ENCODE measurements around the gene GLS.

DNA sequence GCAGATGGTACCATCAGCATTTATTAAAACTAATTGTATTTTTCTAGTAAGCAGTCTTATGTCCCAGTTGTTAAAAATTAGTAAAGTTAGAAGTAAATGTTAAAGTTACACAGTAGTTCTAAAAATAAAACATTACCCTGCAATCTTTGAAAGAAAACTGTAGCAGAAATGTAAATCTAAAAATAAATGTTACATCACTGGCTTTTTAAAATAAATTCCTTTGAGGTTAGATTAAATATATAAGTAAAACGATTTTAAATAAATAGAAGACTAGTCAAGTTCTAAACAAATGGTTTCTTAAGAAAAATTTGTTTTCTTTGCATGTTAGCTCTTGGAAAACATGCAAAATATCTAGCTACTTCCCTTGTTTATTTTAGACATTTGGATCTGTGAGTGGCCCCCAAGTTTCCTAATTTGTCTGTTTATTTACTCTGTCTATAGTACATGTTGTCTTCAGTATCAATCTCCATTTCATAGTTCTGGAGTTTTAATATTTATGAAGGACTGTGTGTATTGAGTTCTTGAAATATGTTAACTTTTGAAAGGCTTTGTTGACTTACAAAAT, 58.2 kb downstream of the GLS start:
- TF ChIP-seq, protein P1, sequence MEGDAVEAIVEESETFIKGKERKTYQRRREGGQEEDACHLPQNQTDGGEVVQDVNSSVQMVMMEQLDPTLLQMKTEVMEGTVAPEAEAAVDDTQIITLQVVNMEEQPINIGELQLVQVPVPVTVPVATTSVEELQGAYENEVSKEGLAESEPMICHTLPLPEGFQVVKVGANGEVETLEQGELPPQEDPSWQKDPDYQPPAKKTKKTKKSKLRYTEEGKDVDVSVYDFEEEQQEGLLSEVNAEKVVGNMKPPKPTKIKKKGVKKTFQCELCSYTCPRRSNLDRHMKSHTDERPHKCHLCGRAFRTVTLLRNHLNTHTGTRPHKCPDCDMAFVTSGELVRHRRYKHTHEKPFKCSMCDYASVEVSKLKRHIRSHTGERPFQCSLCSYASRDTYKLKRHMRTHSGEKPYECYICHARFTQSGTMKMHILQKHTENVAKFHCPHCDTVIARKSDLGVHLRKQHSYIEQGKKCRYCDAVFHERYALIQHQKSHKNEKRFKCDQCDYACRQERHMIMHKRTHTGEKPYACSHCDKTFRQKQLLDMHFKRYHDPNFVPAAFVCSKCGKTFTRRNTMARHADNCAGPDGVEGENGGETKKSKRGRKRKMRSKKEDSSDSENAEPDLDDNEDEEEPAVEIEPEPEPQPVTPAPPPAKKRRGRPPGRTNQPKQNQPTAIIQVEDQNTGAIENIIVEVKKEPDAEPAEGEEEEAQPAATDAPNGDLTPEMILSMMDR (IDR thresholded peaks at IDR 0.05 in 2 of 3, conservative IDR thresholded peaks at IDR 0.05 in 1 of 3; ENCODE audit: borderline replicate concordance in 1 of 3, insufficient read depth in 1 of 3, low read depth in 2 of 3, low read length in 2 of 3): no peak
- no peak for TF ChIP-seq RAD21 (IDR thresholded peaks at IDR 0.05; ENCODE audit: low read depth)
- no peak for TF ChIP-seq SP1 (IDR thresholded peaks at IDR 0.05; ENCODE audit: low read depth)
- TF ChIP-seq POLR2A (IDR thresholded peaks at IDR 0.05; ENCODE audit: borderline replicate concordance, extremely low read depth, insufficient read depth, insufficient read length): no peak

Data from HCT116 (cell line).